GM12801 (cell line): ENCODE data around the gene LY6G6C.

Experiments
- TF ChIP-seq, protein P1 (sequence below): IDR thresholded peaks from one replicate; pipeline ENCODE4 v1.5.1; 2011; ENCODE audit warnings: control low read depth; ENCODE audit not compliant: insufficient read length; ENCODE audit errors: extremely low read depth

The LY6G6C gene

DNA sequence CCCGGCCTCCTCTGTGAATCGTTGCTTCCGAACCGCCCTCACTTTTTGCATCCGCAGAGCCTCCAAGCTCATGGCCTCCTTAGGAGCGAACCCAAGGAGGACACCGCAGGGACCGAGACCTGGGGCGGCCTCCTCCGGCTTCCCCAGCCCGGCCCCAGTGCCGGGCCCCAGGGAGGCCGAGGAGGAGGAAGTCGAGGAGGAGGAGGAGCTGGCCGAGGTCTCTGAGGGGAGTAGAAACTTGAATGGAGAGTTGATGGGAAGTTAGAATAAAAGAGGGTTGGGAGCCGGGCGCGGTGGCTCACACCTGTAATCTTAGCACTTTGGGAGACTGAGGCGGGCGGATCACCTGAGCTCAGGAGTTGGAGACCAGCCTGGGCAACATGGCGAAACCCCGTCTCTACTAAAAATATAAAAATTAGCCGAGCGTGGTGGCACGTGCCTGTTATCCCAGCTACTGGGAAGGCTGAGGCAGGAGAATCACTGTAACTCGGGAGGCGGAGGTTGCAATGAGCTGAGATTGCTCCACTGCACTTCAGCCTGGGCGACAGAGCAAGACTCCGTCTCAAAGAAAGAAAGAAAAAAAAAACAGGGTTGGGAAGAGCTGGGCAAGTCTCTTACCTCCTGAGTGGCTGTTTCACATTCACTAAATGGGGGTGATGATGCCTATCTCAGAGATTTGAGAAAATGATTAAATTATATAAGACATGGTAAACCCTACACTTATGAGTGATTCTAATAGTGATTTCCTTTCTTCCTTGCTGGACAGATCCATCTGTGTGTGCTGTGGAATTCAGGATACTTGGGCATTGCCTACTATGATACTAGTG is 19.1 kb upstream of the LY6G6C start:
- TF ChIP-seq, protein P1, sequence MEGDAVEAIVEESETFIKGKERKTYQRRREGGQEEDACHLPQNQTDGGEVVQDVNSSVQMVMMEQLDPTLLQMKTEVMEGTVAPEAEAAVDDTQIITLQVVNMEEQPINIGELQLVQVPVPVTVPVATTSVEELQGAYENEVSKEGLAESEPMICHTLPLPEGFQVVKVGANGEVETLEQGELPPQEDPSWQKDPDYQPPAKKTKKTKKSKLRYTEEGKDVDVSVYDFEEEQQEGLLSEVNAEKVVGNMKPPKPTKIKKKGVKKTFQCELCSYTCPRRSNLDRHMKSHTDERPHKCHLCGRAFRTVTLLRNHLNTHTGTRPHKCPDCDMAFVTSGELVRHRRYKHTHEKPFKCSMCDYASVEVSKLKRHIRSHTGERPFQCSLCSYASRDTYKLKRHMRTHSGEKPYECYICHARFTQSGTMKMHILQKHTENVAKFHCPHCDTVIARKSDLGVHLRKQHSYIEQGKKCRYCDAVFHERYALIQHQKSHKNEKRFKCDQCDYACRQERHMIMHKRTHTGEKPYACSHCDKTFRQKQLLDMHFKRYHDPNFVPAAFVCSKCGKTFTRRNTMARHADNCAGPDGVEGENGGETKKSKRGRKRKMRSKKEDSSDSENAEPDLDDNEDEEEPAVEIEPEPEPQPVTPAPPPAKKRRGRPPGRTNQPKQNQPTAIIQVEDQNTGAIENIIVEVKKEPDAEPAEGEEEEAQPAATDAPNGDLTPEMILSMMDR: no peak

DNA sequence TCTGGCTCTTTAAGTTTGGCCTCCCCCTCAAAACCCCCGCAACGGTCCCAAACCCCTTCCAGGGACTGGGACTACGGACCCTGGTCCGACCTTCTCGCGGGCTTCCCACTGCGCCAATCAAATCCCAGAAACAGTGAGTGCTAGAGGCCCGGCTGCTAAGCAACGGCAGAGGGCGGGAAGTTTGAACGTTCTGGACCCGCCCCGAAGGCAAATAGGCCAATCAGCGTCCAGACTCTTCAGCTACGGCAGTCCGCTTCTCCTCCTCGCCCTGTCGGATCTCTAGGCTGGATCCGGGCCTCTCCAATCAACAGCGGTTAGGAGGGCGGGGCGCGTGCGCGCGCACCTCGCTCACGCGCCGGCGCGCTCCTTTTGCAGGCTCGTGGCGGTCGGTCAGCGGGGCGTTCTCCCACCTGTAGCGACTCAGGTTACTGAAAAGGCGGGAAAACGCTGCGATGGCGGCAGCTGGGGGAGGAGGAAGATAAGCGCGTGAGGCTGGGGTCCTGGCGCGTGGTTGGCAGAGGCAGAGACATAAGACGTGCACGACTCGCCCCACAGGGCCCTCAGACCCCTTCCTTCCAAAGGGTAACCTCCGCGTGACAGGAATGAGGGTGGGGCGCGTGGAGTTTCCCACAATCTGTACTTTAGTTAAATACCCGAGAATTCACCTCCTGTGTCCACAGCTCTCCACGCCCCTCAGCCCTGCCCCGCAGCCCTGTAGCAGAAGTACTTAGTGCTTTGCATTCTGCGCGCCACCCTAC is 18.3 kb upstream of the LY6G6C start, which contains the start of gene MSH5:
Gene MSH5, plus strand, starts transcription at position 367 of the 758 bp plus-strand sequence. CDS start 462 bp downstream, outside the sequence.
- TF ChIP-seq, protein P1: no peak

DNA sequence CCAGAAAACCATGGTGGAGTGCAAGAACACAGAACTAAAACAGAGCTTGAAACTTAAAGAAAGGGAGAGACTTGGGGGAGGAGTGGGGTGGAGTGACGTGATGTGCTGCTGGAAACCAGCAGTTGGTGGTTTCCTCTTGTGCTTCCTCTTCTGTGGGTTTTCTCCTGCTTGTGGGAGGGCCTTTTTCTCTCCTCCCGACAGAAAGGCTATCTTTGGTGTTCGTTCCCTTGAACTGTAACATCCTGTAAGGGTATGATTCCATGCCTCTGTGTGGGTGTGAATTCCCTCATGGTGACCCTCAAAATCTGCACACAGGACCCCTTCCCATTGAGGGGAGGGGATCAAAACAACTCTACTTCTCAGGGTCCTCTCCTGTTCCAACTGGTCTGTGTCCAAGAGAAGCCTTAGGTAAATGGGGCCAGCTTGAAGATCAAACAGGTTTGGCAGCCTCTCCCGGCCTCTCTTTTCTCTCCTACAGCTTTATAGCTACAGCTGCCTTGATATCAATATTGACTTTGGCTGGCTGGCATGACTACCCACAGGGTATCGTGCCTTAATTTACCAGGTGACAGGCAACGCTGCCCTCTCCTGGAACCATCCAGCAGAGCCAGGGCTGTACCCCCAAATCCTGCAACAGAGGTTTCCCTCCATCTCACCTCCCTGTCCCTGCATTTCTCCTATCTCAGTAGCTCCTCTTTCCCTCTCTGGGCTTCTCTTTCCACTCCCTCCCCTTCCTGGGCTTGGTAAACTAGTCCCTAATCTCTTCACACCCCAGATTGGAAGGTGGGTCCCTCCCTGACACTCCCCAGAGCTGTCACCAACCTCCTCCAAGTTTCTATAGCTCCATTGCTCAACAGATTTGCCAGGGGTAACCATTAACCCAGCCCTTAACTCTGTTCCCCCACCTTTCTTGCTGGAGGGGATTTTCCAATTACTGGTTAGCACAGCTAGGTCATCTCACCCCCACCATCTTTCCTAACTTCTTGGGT is 16.7 kb upstream of the LY6G6C start:
- TF ChIP-seq, protein P1: no peak

DNA sequence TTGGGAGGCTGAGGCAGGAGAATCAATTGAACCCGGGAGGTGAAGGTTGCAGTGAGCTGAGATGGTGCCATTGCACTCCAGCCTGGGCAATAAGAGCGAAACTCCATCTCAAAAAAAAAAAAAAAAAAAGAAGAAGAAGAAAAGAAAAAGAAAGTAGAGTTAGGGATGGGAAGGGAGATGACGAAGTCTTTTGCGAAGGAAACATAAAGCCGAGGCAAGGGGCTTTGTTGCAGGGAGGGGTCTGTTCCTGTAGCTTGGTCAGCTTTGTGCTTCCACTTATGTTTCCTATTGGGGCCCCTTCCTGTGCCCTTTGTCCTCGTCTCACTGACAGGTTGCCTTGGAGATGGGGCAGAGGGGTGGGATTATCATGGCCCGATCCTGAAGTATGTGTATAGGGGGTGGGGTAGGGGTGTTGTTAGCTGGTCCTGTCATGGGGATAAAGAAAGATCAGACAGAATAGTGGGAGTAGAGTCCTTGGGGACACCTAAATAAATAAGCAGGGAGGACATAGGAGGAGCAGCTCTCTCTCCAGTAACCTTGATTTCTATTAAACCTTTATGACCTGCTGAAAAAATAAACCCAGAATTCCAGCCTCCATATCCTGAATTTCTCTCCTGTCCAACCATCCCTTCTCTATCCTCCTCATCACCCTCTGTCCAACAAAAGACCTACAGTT is 15.9 kb upstream of the LY6G6C start:
- TF ChIP-seq, protein P1: no peak

DNA sequence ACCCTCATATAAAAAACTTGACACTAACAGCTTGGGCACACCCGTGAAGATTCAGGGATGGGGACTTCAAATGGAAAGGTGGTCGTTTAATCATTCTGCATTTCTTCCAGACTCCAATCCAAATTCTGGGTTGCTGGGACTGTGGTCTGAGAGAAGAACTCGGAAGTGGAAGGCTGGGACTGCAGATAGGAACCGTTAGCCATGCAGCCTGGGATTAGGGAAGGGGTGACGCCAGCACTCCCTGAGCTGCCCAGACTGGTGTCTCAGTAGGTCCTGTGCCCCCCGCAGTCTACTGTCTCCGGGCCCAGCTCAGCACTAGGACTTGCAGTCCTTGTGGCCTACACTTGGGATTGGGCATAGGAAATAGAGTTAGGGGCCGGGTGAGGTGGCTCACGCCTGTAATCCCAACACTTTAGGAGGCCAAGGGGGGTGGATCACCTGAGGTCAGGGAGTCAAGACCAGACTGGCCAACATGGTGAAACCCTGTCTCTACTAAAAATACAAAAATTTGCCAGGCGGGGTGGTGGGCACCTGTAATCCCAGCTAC is 15.3 kb upstream of the LY6G6C start:
- TF ChIP-seq, protein P1: no peak

DNA sequence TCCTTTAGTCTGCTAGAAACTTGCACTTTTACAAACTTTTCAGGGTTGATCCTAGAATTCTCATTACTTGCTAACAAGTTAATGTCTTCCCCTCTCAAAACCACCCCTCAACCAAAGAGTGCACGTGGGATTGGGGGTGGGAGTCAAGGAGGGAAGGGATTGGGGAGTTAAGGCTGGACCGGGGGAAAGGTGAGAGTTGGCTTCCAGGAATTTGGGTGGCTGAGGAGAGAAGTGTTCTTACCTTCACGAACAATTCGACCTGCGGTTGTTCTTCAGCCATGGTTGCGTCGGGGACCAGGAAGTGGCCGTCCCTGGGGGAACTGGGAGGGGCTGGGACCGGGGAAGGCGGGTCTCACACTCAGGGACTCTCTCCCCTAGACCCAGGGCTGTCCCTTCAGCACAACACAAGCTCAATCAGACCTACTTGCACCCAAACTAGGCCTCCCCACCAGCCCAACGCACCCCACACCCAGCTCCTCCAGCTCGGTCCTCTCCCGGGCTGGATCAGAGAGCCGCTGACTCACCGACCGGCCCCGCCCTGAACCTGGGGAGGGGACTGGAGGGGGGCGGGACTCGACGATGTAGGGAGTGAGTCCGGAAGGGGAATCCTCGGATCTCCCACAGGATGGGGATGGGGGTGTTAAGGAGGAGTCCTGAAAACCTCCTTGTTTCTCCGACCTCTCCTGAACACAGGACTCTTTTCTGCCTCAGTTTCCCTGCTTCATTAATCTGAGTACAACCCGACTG is 14.6 kb upstream of the LY6G6C start, which contains the start of gene CLIC1:
Gene CLIC1, minus strand, starts transcription at position 510 of the 747 bp plus-strand sequence. Its CDS starts 230 bp downstream, at position 280.
- TF ChIP-seq, protein P1: no peak
